ENCODE measurements around the gene CCDC149. TPM values are rescaled to one million over a fixed set of nuclear protein-coding genes. Genes with fewer than 3 reads are reported as not detected.

CCDC149 gene
- total and polyA plus RNA-seq, 9 of the 15 experiments (the other 6 are each of a cell fraction or from before 2014, with no cell fraction given) = 0.04 to 0.18 TPM; not detected in 7

GRCh38 chr4:24824720-24825119 is 88.1 kb downstream of the CCDC149 start (continued):
- TF ChIP-seq TRIM25 (IDR thresholded peaks at IDR 0.05; ENCODE audit: borderline replicate concordance) = no peak

GRCh38 chr4:24820541-24820940 is 92.3 kb downstream of the CCDC149 start:
- no peak for ATAC-seq
- intact Hi-C loops (cut with micrococcal nuclease) (no loop called here), in situ Hi-C loops (cut with MboI) (no loop called here)
- H3K27me3 ChIP-seq (ENCODE audit: control insufficient read depth in 2 of 2, insufficient read depth in 2 of 2, low read length in 2 of 2) = 0 out of 5 replicates have a peak, but pooled peaks cover 3 to 5% of the 10 kb centered on the region in 2 experiments
- ChIA-PET POLR2A (no interaction called here), CTCF (ENCODE audit: low intra/inter-chr PET ratio) (no interaction called here)
- H3K36me3 ChIP-seq (ENCODE audit: control insufficient read depth, insufficient read depth, low read length) = no peaks in the 10 kb centered on the region
- H3K4me2 ChIP-seq (ENCODE audit: insufficient read depth, low read length) = no peak overlapping the region
- H3K4me3 ChIP-seq = no peak overlapping the region
- no TSS peak for BruUV-seq (replicated peaks)
- H3K9me1 ChIP-seq (ENCODE audit: control insufficient read depth, insufficient read depth, low read length) = no peaks in the 10 kb centered on the region
- H4K20me1 ChIP-seq (replicated peaks; ENCODE audit: control insufficient read depth, insufficient read depth, low read length) = no peaks in the 10 kb centered on the region
- H3K27ac ChIP-seq (ENCODE audit: extremely low read depth, low read depth, low read length) = no peak overlapping the region
- no peak for DNase-seq (ENCODE audit: extremely low read depth in 1 of 4, low spot score in 3 of 4)
- no peak overlapping the region for H3K9ac ChIP-seq (ENCODE audit: insufficient read depth in 1 of 2, low read depth in 2 of 2, low read length in 2 of 2)
- no peaks in the 10 kb centered on the region for H3K79me2 ChIP-seq (ENCODE audit: control insufficient read depth, insufficient read depth, low read length)
- no peaks in the 10 kb centered on the region for H3K9me3 ChIP-seq (replicated peaks; ENCODE audit: control insufficient read depth, insufficient read depth, low read depth, low read length)
- no peak overlapping the region for H2AFZ ChIP-seq (ENCODE audit: low read depth, low read length)
- H3K4me1 ChIP-seq (replicated peaks in 1 of 2; ENCODE audit: control insufficient read depth in 2 of 2, insufficient read depth in 2 of 2, low read length in 2 of 2) = no peaks in the 10 kb centered on the region; a peak in 1 of 5 replicates
- no peak for FAIRE-seq
- no peak for TF ChIP-seq LARP7 (IDR thresholded peaks at IDR 0.05)
- no peak for TF ChIP-seq MNT (conservative IDR thresholded peaks at IDR 0.05)
- no peak for TF ChIP-seq SMAD3 (CRISPR knock-in tag; conservative IDR thresholded peaks at IDR 0.05)
- no peak for TF ChIP-seq ARID3A (IDR thresholded peaks at IDR 0.05; ENCODE audit: borderline replicate concordance, low read depth, low read length)
- no peak for TF ChIP-seq RBM17 (IDR thresholded peaks at IDR 0.05; ENCODE audit: borderline replicate concordance, low read depth, low read length)
- no peak for TF ChIP-seq ETV5 (CRISPR knock-in tag; IDR thresholded peaks at IDR 0.05; ENCODE audit: low read depth)
- TF ChIP-seq SNIP1 (IDR thresholded peaks at IDR 0.05; ENCODE audit: low read depth) = no peak
- no peak for TF ChIP-seq KDM4B (IDR thresholded peaks at IDR 0.05; ENCODE audit: borderline replicate concordance in 2 of 2, low read depth in 1 of 2)
- no peak for TF ChIP-seq HINFP (tag; conservative IDR thresholded peaks at IDR 0.05; ENCODE audit: low read depth)
- no peak for TF ChIP-seq TAF7 (tag; IDR thresholded peaks at IDR 0.05)
- TF ChIP-seq NCOA1 (IDR thresholded peaks at IDR 0.05; ENCODE audit: low read depth) = no peak
- no peak for TF ChIP-seq CHCHD3 (CRISPR knock-in tag; IDR thresholded peaks at IDR 0.05)
- no peak for TF ChIP-seq RFX1 (IDR thresholded peaks at IDR 0.05)
